GM12801 (cell line): ENCODE results near the gene PPARGC1A.

Experiments
- CTCF ChIP-seq: IDR thresholded peaks from one replicate; pipeline ENCODE4 v1.5.1; 2011; ENCODE audit warnings: control low read depth; ENCODE audit not compliant: insufficient read length; ENCODE audit errors: extremely low read depth

Gene PPARGC1A

DNA sequence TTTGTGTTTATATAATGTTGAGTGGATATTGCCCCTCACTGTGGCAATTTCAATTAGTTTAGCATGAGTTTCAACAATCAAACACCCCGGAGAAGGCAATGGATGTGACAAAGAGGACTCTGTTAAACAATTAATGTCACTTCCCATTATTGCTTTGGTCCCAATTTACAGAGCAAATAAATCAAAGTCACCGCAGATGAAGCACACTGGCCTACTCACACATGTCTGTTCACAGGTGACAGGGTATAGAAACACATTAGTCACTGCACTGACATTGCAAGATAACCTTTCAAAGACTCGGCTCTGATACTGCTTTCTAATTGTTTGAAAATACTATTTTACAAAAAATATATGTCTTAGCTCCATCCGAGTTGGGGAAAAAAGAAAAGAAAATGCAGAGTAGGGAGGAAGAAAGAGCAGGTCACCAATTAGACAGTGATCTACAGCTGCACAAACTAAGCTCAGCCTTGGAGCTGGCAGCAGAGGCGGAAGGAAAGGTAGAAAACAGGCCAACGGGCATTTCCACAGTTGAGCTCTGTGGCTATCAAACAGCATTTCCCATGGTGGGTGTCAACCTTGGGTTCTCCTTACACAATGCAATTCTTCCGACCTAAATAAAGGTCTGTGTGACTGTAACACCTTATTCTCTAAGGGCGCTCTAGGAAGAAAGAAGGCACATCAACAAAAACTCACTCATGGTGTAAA lies 53.9 kb downstream of the PPARGC1A start:
- no peak for TF ChIP-seq CTCF

DNA sequence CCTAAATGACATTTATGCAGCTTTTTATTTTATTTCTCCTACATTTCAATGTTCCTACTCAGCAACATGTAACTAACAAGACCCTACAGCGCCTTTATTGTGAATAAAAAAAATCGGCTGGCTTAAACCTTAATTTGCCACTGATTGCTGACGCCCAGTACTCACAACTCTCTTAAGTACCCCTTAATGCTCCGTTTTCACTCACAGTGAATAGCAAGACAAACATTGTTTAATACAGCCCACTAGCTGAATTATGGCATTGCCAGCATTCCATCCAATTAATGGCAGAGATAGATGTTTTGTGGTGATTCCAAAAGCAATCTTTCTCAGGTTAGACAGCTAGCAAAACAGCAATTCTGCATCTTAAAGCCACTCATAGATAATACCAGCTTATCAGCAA lies 61.1 kb downstream of the PPARGC1A start:
- TF ChIP-seq CTCF: no peak

DNA sequence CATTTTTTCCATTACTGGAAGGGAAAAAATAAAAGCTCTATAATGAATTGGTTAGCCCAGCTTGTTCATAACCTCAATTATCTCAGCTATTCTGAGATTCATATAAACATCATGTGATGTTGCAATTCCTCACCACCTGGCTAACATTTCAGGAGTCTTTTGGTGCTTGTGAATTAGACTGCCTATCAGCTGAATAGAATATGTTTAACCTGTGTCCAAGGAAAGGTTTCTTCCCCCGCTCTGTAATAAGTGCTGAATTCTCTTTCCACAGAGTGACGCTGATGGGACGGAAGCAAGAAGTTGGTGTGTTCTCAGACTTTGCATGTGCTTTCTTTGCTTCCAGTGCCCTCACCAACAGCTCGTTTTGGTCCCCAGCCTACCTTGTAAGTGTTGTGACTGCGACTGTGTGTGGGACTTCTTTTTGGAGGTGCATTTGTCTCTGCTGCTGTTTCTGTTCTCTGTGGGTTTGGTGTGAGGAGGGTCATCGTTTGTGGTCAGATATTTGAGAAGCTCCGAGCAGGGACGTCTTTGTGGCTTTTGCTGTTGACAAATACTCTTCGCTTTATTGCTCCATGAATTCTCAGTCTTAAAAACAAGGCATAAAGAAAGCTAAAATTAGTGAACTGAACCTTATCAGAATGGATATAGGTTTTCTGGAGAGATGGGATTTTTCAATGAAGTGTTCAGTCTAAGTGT lies 61.7 kb downstream of the PPARGC1A start:
- no peak for TF ChIP-seq CTCF

- no peak for TF ChIP-seq CTCF
These were observed 67.7 kb downstream of the PPARGC1A start for GRCh38 chr4:23822181-23822580.

- TF ChIP-seq CTCF: no peak
These were observed 70.8 kb downstream of the PPARGC1A start for GRCh38 chr4:23819041-23819511.

DNA sequence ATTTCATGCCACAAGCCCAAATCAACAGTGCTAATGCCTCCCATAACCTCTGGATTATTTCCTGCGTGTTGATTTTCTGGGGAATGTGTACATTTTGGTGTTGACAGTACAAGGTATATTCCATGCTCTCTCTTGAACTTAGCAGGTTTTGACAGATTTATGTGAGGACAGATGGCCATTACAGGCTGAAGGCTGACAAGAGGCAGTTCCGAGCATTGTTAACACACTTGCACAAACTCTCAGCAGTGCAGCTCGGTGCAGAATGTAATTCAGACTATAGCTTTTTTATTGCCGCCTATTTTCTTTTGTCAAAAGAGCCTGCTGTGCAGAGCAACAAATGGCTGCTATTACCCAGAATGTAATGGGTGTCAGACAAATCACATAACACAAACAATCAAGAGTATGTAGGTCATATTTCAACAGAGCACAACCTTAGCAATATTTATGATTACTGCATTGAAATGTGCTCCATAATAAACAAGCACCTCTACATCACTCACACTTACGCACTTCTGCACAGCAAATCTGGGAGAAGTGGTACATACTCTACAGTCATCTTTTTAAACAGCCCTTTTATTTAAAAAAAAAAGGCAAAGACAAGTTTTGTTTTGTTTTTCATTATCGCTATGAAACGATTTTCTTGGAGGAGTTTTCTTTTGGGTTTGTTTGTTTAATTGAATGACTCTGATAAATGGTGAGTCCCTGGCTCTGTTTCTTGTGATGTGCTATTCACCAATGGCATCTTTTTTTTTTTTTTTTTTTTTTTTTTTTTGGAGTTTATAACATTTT lies 71.6 kb downstream of the PPARGC1A start:
- no peak for TF ChIP-seq CTCF

- TF ChIP-seq CTCF: no peak
These were observed 74.7 kb downstream of the PPARGC1A start for GRCh38 chr4:23814996-23815660.
